Karpas-422 (cell line): ENCODE data around the gene MAGI2. TPM values are rescaled to one million over a fixed set of nuclear protein-coding genes. Genes with fewer than 3 reads are reported as not detected.

Experiments
- DNase-seq: peaks from one replicate; pipeline ENCODE4 v3.0.0-alpha.2; 2015
- H2AFZ ChIP-seq: fragments of 200-600 bp; sonication (generic); 2 replicates; pipeline ENCODE4 v1.6.1; 2014; ENCODE audit warnings: antibody characterized with exemption, low read length, mixed read lengths
- H3K27ac ChIP-seq: fragments of 200-600 bp; sonication (generic); 2 replicates; pipeline ENCODE4 v1.5.1; 2014; ENCODE audit warnings: mild to moderate bottlenecking, low read length, moderate library complexity
- H3K27me3 ChIP-seq: fragments of 200-600 bp; sonication (generic); 2 replicates; pipeline ENCODE4 v1.6.1; 2014; ENCODE audit warnings: low read length, mixed read lengths
- H3K36me3 ChIP-seq: fragments of 200-600 bp; sonication (generic); 2 replicates; pipeline ENCODE4 v1.6.1; 2014; ENCODE audit warnings: low read length, mixed read lengths; ENCODE audit not compliant: insufficient read depth
- H3K4me1 ChIP-seq: fragments of 200-600 bp; sonication (generic); 2 replicates; pipeline ENCODE4 v1.6.1; 2014; ENCODE audit warnings: mild to moderate bottlenecking, low read length, mixed read lengths
- H3K4me2 ChIP-seq: fragments of 200-600 bp; sonication (generic); 2 replicates; pipeline ENCODE4 v1.6.1; 2014; ENCODE audit warnings: low read length, low read depth, mild to moderate bottlenecking; ENCODE audit not compliant: poor library complexity, severe bottlenecking
- H3K4me3 ChIP-seq: fragments of 200-600 bp; sonication (generic); 2 replicates; pipeline ENCODE4 v1.5.1; 2014; ENCODE audit warnings: mild to moderate bottlenecking, antibody characterized with exemption, low read length, mixed read lengths
- H3K79me2 ChIP-seq: fragments of 200-600 bp; sonication (generic); 2 replicates; pipeline ENCODE4 v1.6.1; 2014; ENCODE audit warnings: mild to moderate bottlenecking, low read length, mixed read lengths
- H3K9ac ChIP-seq: fragments of 200-600 bp; sonication (generic); 2 replicates; pipeline ENCODE4 v1.6.0; 2014; ENCODE audit warnings: low read length
- H3K9me2 ChIP-seq: fragments of 200-600 bp; sonication (generic), shearing (Covaris generic); replicated peaks from 2 replicates; pipeline ENCODE4 v1.6.0; 2014; ENCODE audit warnings: mild to moderate bottlenecking, low read length, moderate library complexity; ENCODE audit not compliant: insufficient read depth
- H3K9me3 ChIP-seq: fragments of 300-700, 200-600 bp; sonication (generic); 2 replicates; pipeline ENCODE4 v1.6.1; 2014; ENCODE audit warnings: low read length, mixed read lengths
- H4K20me1 ChIP-seq: fragments of 200-600 bp; sonication (generic); 2 replicates; pipeline ENCODE4 v1.6.1; 2014; ENCODE audit warnings: mild to moderate bottlenecking, antibody characterized with exemption, low read length, low read depth; ENCODE audit not compliant: insufficient read depth
- total RNA-seq: library from RNA; depleted of rRNA; stranded (reverse); fragments of >200 nt; shearing (Covaris generic); gene quantifications from 2 replicates; pipeline ENCODE4 v1.2.3, GENCODE V29; 2014; ENCODE audit warnings: low replicate concordance

Gene MAGI2
- total RNA-seq, 1 experiment from 2014 or later = 0.93 TPM

DNA sequence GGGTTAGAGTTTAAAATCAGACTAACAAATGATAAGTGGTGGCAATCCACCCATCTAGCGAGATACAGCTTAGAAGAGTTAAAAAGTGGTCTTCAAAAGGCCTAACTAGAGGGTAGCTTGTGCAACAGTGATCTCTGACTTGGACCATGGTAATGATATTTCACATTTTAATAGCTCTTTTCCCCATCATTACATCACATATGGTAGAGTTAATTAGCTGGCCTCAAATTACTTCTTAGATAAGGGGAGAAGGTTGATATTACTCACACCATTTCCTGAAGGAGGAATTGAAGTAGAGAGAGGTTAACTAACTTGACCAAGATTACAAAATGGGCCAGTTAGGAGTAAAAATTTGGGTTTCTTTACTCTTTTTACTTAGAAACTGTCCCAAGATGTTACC is 1431.3 kb downstream of the MAGI2 start:
- no peaks in the 10 kb centered on the region for H3K9me3 ChIP-seq

DNA sequence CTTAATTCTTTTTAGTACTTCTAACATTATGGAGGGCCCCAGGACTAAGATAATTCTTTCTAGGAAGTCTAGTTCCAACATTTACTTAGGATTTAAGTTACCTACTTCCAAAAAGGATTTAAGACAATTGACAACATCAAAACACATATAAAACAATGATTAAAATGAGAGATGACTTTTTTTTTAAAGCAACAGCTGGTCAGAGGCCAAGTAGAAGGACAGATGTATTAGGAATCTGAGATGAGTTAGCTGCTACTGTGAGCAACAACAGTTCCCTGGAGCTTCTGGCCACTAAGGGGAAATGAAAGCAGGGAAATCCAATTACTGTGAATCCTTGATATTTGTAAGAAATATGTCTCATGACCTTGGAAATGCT is 1432.6 kb downstream of the MAGI2 start:
- Histone ChIP-seq H3K9me2 (no peaks in the 10 kb centered on the region), H3K4me2 (no peak overlapping the region), H3K79me2 (no peaks in the 10 kb centered on the region), H3K27ac (no peak overlapping the region), H3K36me3 (no peaks in the 10 kb centered on the region), H4K20me1 (no peaks in the 10 kb centered on the region), H3K4me3 (no peak overlapping the region), H3K4me1 (peaks cover 21% of the 10 kb centered on the region), H2AFZ (no peak overlapping the region), H3K27me3 (no peaks in the 10 kb centered on the region), H3K9ac (no peak overlapping the region), H3K9me3 (no peaks in the 10 kb centered on the region)
- no peak for DNase-seq

More for the DNA sequence above, 1431.3 kb downstream of the MAGI2 start:
- no peak overlapping the region for H3K9ac ChIP-seq
- DNase-seq = no peak
- H2AFZ ChIP-seq = no peak overlapping the region
- no peak overlapping the region for H3K27ac ChIP-seq
- peaks cover 21% of the 10 kb centered on the region for H3K4me1 ChIP-seq
- H3K9me2 ChIP-seq = no peaks in the 10 kb centered on the region
- H3K4me2 ChIP-seq = no peak overlapping the region
- H3K4me3 ChIP-seq = no peak overlapping the region
- no peaks in the 10 kb centered on the region for H4K20me1 ChIP-seq
- H3K79me2 ChIP-seq = no peaks in the 10 kb centered on the region
- H3K27me3 ChIP-seq = no peaks in the 10 kb centered on the region
- H3K36me3 ChIP-seq = no peaks in the 10 kb centered on the region

DNA sequence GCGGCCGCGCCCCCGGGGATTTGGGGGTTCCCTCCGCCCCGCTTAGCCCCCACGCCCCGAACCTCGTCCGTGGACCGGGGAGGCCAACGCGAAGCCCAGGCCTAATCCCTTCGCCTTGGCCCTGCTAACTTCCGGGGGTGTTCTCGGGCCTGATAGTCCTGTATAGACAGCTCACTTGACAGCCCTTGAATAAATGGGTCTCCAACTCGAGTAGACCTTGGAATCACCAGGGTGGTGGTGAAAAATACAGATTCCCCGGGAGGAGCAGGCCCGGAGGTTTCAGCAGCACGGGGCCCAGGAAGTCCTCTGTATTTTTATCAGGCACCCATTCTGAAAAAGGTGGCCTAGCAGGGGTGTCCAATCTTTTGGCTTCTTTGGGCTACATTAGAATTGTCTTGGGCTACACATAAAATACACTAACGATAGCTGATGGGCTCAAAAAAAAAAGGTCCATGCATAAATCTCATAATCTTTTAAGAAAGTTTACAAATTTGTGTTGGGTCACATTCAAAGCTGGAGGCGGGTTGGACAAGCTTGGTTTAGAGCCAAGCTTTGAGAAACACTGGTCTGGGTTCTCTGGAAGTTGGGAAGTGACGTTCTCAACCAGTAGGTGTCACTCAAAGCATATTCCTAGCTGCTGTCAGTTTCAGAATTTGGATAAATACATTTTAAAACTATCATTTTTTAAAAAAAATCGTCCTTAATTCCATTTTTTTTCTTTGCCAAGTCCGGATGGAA is 1433.2 kb downstream of the MAGI2 start:
- Histone ChIP-seq H3K79me2 (no peaks in the 10 kb centered on the region), H3K4me3 (peak overlapping the region; percentile 74), H4K20me1 (no peaks in the 10 kb centered on the region), H3K4me2 (peak overlapping the region; percentile 71), H3K9ac (peak overlapping the region; percentile 76), H3K36me3 (no peaks in the 10 kb centered on the region), H2AFZ (peak overlapping the region; percentile 94), H3K9me2 (no peaks in the 10 kb centered on the region), H3K4me1 (peaks cover 21% of the 10 kb centered on the region), H3K27ac (no peak overlapping the region), H3K27me3 (no peaks in the 10 kb centered on the region), H3K9me3 (no peaks in the 10 kb centered on the region)
- DNase-seq = peak; percentile 84

DNA sequence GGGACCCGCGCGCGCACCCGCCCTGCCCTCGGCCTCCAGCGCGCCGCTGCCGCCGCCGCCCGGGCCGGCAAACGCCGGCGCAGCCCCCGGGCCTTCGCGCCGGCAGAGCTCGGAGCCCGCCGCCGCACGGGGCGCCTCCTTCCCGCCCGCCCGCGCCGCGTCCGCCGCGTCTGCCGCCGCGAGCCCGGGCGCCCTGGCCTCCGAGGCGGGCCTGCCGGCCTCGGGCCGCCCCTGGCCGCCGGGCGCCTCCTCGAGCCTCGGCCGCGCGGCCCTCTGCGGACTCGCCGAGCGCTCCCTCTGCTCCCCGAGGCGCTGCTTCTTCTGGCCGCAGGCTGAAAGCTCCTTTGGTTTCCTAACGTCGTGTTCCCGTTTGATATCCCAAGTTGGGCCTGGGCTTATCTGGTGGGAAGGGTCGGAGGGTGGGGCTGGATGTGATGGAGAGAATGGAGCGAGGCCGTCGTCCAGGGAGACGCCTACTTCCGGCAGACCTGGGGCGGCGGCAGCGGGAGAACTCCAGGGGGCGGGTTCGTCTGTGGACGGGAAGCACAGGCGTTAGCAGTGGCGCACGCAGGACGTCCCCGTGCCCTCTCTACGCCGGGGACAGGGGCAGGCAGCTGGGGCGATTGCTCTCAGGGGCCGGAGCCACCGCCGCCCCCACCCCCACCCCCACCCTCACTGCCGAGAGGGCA is 1433.9 kb downstream of the MAGI2 start:
- H3K9ac ChIP-seq = peak overlapping the region; percentile 76
- H3K4me2 ChIP-seq = peak overlapping the region; percentile 71
- DNase-seq = peak; percentile 92
- peak overlapping the region; percentile 74 for H3K4me3 ChIP-seq
- no peak overlapping the region for H3K27ac ChIP-seq
- no peaks in the 10 kb centered on the region for H3K36me3 ChIP-seq
- peaks cover 21% of the 10 kb centered on the region for H3K4me1 ChIP-seq
- H3K27me3 ChIP-seq = no peaks in the 10 kb centered on the region
- H4K20me1 ChIP-seq = no peaks in the 10 kb centered on the region
- peak overlapping the region; percentile 95; the same call in 1 of the 2 replicates for H2AFZ ChIP-seq
- no peaks in the 10 kb centered on the region for H3K9me3 ChIP-seq
- H3K9me2 ChIP-seq = no peaks in the 10 kb centered on the region
- no peaks in the 10 kb centered on the region for H3K79me2 ChIP-seq

DNA sequence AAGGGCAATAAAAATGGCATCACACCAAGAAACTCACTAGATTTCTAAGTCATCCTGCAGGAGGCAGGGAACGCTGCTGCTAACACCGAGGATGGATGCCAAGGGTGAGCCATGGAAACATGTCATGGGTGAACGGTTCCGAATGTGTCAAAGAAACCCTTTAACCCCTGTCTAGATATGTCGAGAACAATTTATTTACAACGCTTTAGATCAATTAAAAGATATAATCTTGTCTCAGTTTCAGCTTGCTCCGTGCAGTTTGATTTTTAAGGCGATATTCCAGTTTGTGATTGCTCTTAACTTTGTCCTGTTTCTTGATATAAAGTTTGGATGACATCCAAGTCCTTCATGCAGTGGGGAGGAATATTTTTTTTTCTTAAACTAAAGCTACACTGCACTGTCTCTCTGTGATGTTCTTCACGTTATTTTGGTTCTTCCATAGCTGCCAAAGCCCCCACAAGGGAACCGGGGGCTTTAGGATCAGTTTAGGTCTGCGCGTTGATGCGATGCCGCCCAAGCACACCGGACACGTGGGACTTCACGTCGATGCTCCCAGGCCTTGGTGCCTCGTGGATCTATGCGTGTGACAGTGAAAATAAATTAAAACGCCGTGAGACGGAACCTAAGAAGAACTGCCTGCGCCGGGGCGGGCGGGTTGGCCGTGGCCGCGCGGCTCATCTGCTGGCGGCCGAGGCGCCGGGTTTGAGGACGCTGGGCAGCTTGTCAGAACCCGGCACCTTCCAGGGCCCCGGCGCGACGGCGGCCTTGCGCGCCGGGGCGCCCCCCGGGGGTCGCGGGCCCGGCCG is 1434.6 kb downstream of the MAGI2 start:
- no peaks in the 10 kb centered on the region for H3K9me3 ChIP-seq
- H2AFZ ChIP-seq = peak overlapping the region; percentile 79; the same call in 1 of the 2 replicates
- H3K27ac ChIP-seq = no peak overlapping the region
- no peaks in the 10 kb centered on the region for H3K27me3 ChIP-seq
- no peaks in the 10 kb centered on the region for H4K20me1 ChIP-seq
- peak; percentile 48 for DNase-seq
- peaks cover 21% of the 10 kb centered on the region for H3K4me1 ChIP-seq
- peak overlapping the region; percentile 75 for H3K4me2 ChIP-seq
- H3K9ac ChIP-seq = peak overlapping the region; percentile 68
- H3K4me3 ChIP-seq = peak overlapping the region; percentile 68
- H3K9me2 ChIP-seq = no peaks in the 10 kb centered on the region
- H3K79me2 ChIP-seq = no peaks in the 10 kb centered on the region
- H3K36me3 ChIP-seq = no peaks in the 10 kb centered on the region

DNA sequence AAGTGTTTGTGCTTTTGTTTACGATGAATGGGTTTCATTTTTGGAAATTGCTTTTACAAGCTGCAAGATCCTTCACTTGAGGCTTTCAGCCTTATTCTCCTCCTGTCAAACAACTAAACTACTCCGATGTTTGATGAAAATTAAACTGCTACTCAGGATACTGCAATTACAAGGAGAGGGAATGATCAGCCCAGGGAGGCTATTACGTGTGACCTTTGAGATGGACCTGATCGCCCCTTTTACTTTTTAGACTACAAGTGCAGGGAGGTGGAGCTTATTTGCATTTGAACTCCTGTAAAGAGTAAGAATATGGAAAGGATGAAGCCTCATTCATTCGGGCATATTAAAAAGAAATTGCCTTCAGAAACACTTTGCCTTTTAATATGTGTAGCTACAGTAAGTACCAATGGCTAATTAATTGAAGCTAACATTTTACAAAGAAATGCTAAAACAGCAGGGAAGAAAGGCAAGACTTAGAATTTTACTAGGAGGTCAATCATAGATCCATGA is 1435.8 kb downstream of the MAGI2 start:
- no peak overlapping the region for H3K4me2 ChIP-seq

DNA sequence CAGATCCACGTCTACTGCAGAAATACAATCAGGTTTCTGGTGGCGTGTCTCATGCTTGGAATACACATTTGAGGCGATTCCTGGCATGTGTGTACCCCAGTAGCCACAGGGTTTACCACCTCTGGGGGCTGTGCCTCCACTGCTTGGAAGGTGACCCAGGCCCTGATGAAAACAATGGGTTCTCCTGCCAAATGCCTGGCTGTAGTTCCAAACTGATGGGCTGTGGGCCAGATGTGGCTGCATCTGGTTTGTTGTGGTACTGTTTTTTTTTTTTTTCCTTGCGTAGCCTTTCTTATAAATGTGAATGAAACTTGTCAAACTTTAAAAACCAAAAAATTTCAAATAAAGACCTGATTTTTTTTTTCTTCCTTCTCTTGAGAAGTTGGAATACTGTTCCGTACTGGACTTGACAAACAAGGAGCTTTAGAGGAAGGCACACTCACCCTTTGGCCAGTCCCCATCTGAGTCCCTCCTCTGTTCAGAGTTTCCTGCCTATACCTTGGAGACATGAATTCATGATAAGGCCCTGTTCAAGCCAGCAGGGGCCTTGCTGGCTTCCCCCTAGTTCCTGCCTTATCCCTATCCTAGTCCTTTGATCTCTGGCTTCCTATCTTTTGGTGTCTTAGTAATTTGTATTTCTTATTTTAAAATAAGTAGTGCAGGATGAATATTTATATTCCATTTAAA is 1437.8 kb downstream of the MAGI2 start:
- no peaks in the 10 kb centered on the region for H3K9me3 ChIP-seq
- DNase-seq = no peak
- H3K4me3 ChIP-seq = no peak overlapping the region
- H3K27me3 ChIP-seq = 0 out of 2 replicates have a peak, but pooled peaks cover 3% of the 10 kb centered on the region
- H3K4me2 ChIP-seq = no peak overlapping the region
- H2AFZ ChIP-seq = no peak overlapping the region
- H3K9ac ChIP-seq = no peak overlapping the region
- H4K20me1 ChIP-seq = no peaks in the 10 kb centered on the region
- H3K27ac ChIP-seq = no peak overlapping the region
- no peaks in the 10 kb centered on the region for H3K9me2 ChIP-seq
- no peaks in the 10 kb centered on the region for H3K36me3 ChIP-seq
- no peaks in the 10 kb centered on the region for H3K79me2 ChIP-seq
- peaks cover 19% of the 10 kb centered on the region for H3K4me1 ChIP-seq

More for the DNA sequence above, 1435.8 kb downstream of the MAGI2 start:
- DNase-seq = no peak
- Histone ChIP-seq H3K79me2 (no peaks in the 10 kb centered on the region), H3K27ac (no peak overlapping the region), H3K9me3 (no peaks in the 10 kb centered on the region), H3K9me2 (no peaks in the 10 kb centered on the region), H3K36me3 (no peaks in the 10 kb centered on the region), H3K9ac (no peak overlapping the region), H3K27me3 (no peaks in the 10 kb centered on the region), H2AFZ (no peak overlapping the region), H3K4me1 (peaks cover 21% of the 10 kb centered on the region), H3K4me3 (no peak overlapping the region), H4K20me1 (no peaks in the 10 kb centered on the region)
